Body of pancreas (tissue), 4 donors: ENCODE results near the gene MSI2. TPM values are rescaled to one million over a fixed set of nuclear protein-coding genes. Genes with fewer than 3 reads are reported as not detected.

ENCODE experiments used
- ATAC-seq: fragments of 150-250 bp; one replicate; pipeline ENCODE4 v1.9.1; 2016
- DNase-seq, 4 donors: peaks; one replicate each; pipeline ENCODE4 v3.0.0-alpha.2; 2019
- H3K27ac ChIP-seq, 4 donors: fragments of 200-600 bp; sonication (generic); 1 replicate in 3 of 4; 2 replicates in 1 of 4; pipeline versions ENCODE4 v1.5.1 to v1.6.1; 2016 to 2019; ENCODE audit warnings: mild to moderate bottlenecking in 1 of 4, mixed read lengths in 1 of 4, moderate library complexity in 1 of 4
- H3K27me3 ChIP-seq, 2 donors: fragments of 200-600 bp; sonication (generic); one replicate each; pipeline ENCODE4 v1.6.0; 2016; ENCODE audit warnings: mild to moderate bottlenecking in 1 of 2
- H3K36me3 ChIP-seq, 2 donors: fragments of 200-600 bp; sonication (generic); replicated peaks in 1 of 2; 2 replicates each; pipeline ENCODE4 v1.5.1; 2016; ENCODE audit warnings: low read depth in 2 of 2; ENCODE audit not compliant: insufficient read depth in 1 of 2
- H3K4me1 ChIP-seq: fragments of 200-600 bp; sonication (generic); one replicate; pipeline ENCODE4 v1.6.0; 2016
- H3K4me3 ChIP-seq, 2 donors: fragments of 200-600 bp; sonication (generic); 1 replicate in 1 of 2; 2 replicates in 1 of 2; pipeline ENCODE4 v1.5.1; 2016 to 2019
- H3K9me3 ChIP-seq, 3 donors: fragments of 200-600 bp; sonication (generic); 1 replicate in 2 of 3; 2 replicates in 1 of 3; pipeline ENCODE4 v1.5.1; 2016
- CTCF ChIP-seq, 7 experiments: fragments of 450-650 bp in 4 of 7; fragments of 200-600 bp in 3 of 7; sonication (generic) in 3 of 7; IDR thresholded peaks; one replicate each; pipeline ENCODE4 v1.5.1; 2016 to 2019; ENCODE audit warnings: antibody characterized with exemption in 7 of 7
- POLR2A ChIP-seq, 3 donors: fragments of 450-650 bp; IDR thresholded peaks; one replicate each; pipeline ENCODE4 v1.6.1; 2016; ENCODE audit warnings: antibody characterized with exemption in 3 of 3, mild to moderate bottlenecking in 2 of 3
- WGBS, 2 donors: methylation state at CpG; one replicate each; pipeline ENCODE4 v1.1.5; 2017; 5-methylcytosine and 5-hydroxymethylcytosine counted together
- intact Hi-C: fragments of 100-400 bp; cut with DNase I; formaldehyde crosslinking; loops from one replicate; pipeline ENCODE4 v1.15.1; 2023
- total RNA-seq, 2 donors: library from RNA; depleted of rRNA; stranded (reverse); fragments of >200 nt; gene quantifications; one replicate each; pipeline ENCODE4 v1.1.0, GENCODE V29; 2016

MSI2 gene
- total RNA-seq, 2 donors from 2014 or later, result 21.1 to 28.5 TPM

DNA sequence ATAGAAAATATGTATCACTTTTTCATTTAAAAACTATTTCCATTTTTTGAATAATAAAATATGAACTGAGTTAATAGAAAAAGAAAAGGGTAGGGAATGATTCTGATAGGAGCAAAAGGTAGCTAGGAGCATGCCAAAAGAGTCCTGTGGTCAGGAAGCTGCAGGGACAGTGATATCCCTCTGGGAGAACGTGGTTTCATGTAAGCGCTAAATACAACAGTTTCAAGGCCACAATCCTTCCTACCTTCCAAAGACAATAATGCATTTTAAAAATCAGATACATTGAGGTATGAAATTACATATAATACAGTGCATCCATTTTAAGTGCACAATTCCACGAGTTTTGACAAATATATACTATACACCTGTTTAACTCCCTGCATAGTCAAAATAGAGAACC lies 432.9 kb downstream of the MSI2 start:
- Histone ChIP-seq H3K4me1 (no peaks in the 10 kb centered on the region), H3K27me3 (no peaks in the 10 kb centered on the region), H3K27ac (no peak overlapping the region), H3K36me3 (no peaks in the 10 kb centered on the region), H3K4me3 (no peak overlapping the region), H3K9me3 (no peaks in the 10 kb centered on the region)
- ATAC-seq (no peak), DNase-seq (no peak)
- WGBS, 2 donors, result 28 to 38% methylated on average over 3 of the region's 3 CpGs
- intact Hi-C loops, result no loop called here
- no peak for TF ChIP-seq CTCF (IDR thresholded peaks at IDR 0.05)
- TF ChIP-seq POLR2A (IDR thresholded peaks at IDR 0.05), result no peak

- DNase-seq (no peak), ATAC-seq (no peak)
- H3K27ac ChIP-seq, result no peak overlapping the region
- TF ChIP-seq POLR2A (IDR thresholded peaks at IDR 0.05) (no peak), CTCF (IDR thresholded peaks at IDR 0.05) (no peak)
- no peaks in the 10 kb centered on the region for H3K36me3 ChIP-seq
- 98 to 100% methylated on average over 1 of the region's 1 CpG for WGBS, 2 donors
- intact Hi-C loops, result no loop called here
- H3K4me3 ChIP-seq, result no peak overlapping the region
- no peaks in the 10 kb centered on the region for H3K27me3 ChIP-seq
- no peaks in the 10 kb centered on the region for H3K4me1 ChIP-seq
- H3K9me3 ChIP-seq, result no peaks in the 10 kb centered on the region
These were observed 435.6 kb downstream of the MSI2 start for GRCh38 chr17:57691939-57692338.

- WGBS, 2 donors, result 91 to 100% methylated on average over 1 of the region's 1 CpG
- no peaks in the 10 kb centered on the region for H3K4me1 ChIP-seq
- no peaks in the 10 kb centered on the region for H3K36me3 ChIP-seq
- H3K27ac ChIP-seq, result no peak overlapping the region
- no peak overlapping the region for H3K4me3 ChIP-seq
- no peak for TF ChIP-seq POLR2A (IDR thresholded peaks at IDR 0.05)
- no peak for TF ChIP-seq CTCF (IDR thresholded peaks at IDR 0.05)
- H3K9me3 ChIP-seq, result no peaks in the 10 kb centered on the region
- no peaks in the 10 kb centered on the region for H3K27me3 ChIP-seq
- no peak for DNase-seq
- intact Hi-C loops, result no loop called here
- no peak for ATAC-seq
These were observed 436.4 kb downstream of the MSI2 start for GRCh38 chr17:57692770-57693169.

DNA sequence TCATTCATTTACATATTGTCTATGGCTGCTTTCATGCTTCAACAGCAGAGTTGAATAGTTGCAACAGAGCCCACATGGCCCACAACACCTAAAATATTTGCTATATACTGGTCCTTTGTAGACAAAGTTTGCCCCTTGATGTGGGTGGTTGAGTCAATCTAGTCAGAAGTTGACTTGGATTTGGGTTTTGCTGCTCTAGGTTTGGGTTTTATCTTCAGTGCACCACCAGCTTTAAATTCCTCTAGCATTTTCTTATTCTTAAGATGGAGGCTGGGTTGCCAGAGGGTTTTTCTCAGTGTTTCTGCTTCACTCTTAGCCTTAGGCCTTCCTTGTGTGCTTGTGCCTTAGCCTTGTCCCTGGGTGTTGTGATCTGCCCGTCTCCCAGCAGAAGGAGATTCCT lies 437.7 kb downstream of the MSI2 start:
- H3K4me3 ChIP-seq, result no peak overlapping the region
- DNase-seq, result no peak
- H3K27ac ChIP-seq, result no peak overlapping the region
- no peak for ATAC-seq
- no peaks in the 10 kb centered on the region for H3K4me1 ChIP-seq
- no peaks in the 10 kb centered on the region for H3K9me3 ChIP-seq
- TF ChIP-seq POLR2A (IDR thresholded peaks at IDR 0.05) (no peak), CTCF (IDR thresholded peaks at IDR 0.05) (no peak)
- intact Hi-C loops, result no loop called here
- H3K27me3 ChIP-seq, result no peaks in the 10 kb centered on the region
- no peaks in the 10 kb centered on the region for H3K36me3 ChIP-seq
- WGBS, 2 donors, result 92 to 100% methylated on average over 1 of the region's 1 CpG

DNA sequence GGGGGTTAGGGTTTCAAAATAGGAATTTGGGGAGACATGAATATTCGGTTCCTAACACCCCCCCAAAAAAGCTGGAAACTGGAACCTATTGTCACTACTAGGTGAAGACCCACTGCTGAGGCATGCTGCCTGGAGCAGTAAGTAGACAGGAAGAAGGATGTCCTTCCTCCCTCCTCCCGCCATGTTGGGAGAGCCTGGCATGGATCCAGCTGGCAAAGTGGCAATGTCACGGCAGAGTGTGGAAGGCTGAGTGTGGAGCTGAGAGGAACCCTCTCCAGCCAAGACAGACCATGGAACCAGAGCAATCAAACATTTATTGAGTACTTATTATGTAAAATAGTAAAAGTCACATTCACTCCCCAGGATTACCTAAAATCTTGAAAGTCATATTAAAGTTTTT lies 439.7 kb downstream of the MSI2 start:
- DNase-seq, result no peak
- Histone ChIP-seq H3K27ac (no peak overlapping the region), H3K36me3 (no peaks in the 10 kb centered on the region), H3K4me1 (no peaks in the 10 kb centered on the region), H3K4me3 (no peak overlapping the region), H3K27me3 (no peaks in the 10 kb centered on the region), H3K9me3 (no peaks in the 10 kb centered on the region)
- TF ChIP-seq CTCF (IDR thresholded peaks at IDR 0.05), result no peak
- TF ChIP-seq POLR2A (IDR thresholded peaks at IDR 0.05), result no peak
- no peak for ATAC-seq
- WGBS, 2 donors, result 44 to 56% methylated on average over 3 of the region's 3 CpGs
- intact Hi-C loops, result no loop called here
